Loucy (cell line): ENCODE measurements around the gene ALOX12B.

ENCODE experiments used
- H2AFZ ChIP-seq: fragments of 200-600 bp; sonication (generic); 2 replicates; pipeline ENCODE4 v1.6.0; 2016; ENCODE audit warnings: antibody characterized with exemption, mild to moderate bottlenecking, low read length, moderate library complexity
- H3F3A ChIP-seq: fragments of 200-600 bp; 2 replicates; pipeline ENCODE4 v1.6.0; 2016; ENCODE audit warnings: antibody characterized with exemption, low read depth, mild to moderate bottlenecking
- H3K27me3 ChIP-seq: fragments of 200-600 bp; sonication (generic); 2 replicates; pipeline ENCODE4 v1.6.1; 2014; ENCODE audit warnings: low read length, mild to moderate bottlenecking; ENCODE audit not compliant: insufficient read depth, poor library complexity, severe bottlenecking
- H3K36me3 ChIP-seq: fragments of 200-600 bp; sonication (generic); 2 replicates; pipeline ENCODE4 v1.6.1; 2016; ENCODE audit warnings: low read length; ENCODE audit not compliant: insufficient read depth
- H3K4me1 ChIP-seq: fragments of 200-600 bp; sonication (generic); 2 replicates; pipeline ENCODE4 v1.5.1; 2014; ENCODE audit warnings: low read length, mild to moderate bottlenecking; ENCODE audit not compliant: insufficient read depth, poor library complexity, severe bottlenecking
- H3K4me2 ChIP-seq: fragments of 200-600 bp; sonication (generic); 2 replicates; pipeline ENCODE4 v1.6.0; 2014; ENCODE audit warnings: antibody characterized with exemption, low read length, low read depth, mild to moderate bottlenecking; ENCODE audit not compliant: poor library complexity, severe bottlenecking
- H3K4me3 ChIP-seq: fragments of 200-600 bp; sonication (generic); 2 replicates; pipeline ENCODE4 v1.5.1; 2014; ENCODE audit warnings: low read length, mild to moderate bottlenecking, mixed read lengths; ENCODE audit not compliant: poor library complexity, severe bottlenecking
- H3K79me2 ChIP-seq: fragments of 200-600 bp; sonication (generic); 2 replicates; pipeline ENCODE4 v1.6.1; 2014; ENCODE audit warnings: low read length; ENCODE audit not compliant: insufficient read depth
- H3K9ac ChIP-seq: fragments of 200-600 bp; sonication (generic); 2 replicates; pipeline ENCODE4 v1.6.0; 2014; ENCODE audit warnings: mild to moderate bottlenecking, low read depth, low read length, moderate library complexity; ENCODE audit not compliant: poor library complexity, severe bottlenecking
- H3K9me2 ChIP-seq: fragments of 200-600 bp; sonication (generic); replicated peaks from 2 replicates; pipeline ENCODE4 v1.6.1; 2016; ENCODE audit warnings: low read depth, low read length, mixed read lengths
- H3K9me3 ChIP-seq: fragments of 200-600 bp; sonication (generic); 2 replicates; pipeline ENCODE4 v1.6.1; 2014; ENCODE audit warnings: mild to moderate bottlenecking, antibody characterized with exemption, low read length, low read depth; ENCODE audit not compliant: insufficient read depth
- H4K20me1 ChIP-seq: fragments of 200-600 bp; sonication (generic); 2 replicates; pipeline ENCODE4 v1.6.0; 2014; ENCODE audit warnings: antibody characterized with exemption, low read length, mild to moderate bottlenecking; ENCODE audit not compliant: insufficient read depth, poor library complexity, severe bottlenecking
- EZH2phosphoT487 ChIP-seq: fragments of 200-600 bp; IDR thresholded peaks from 2 replicates; pipeline ENCODE4 v1.6.1; 2018; ENCODE audit warnings: antibody characterized with exemption, mild to moderate bottlenecking, moderate library complexity, borderline replicate concordance
- TF ChIP-seq, protein P1 (sequence below): fragments of 200-600 bp; sonication (generic); conservative IDR thresholded peaks from 2 replicates; pipeline ENCODE4 v1.5.1; 2014; ENCODE audit warnings: mild to moderate bottlenecking, antibody characterized with exemption, low read length

The ALOX12B gene

DNA sequence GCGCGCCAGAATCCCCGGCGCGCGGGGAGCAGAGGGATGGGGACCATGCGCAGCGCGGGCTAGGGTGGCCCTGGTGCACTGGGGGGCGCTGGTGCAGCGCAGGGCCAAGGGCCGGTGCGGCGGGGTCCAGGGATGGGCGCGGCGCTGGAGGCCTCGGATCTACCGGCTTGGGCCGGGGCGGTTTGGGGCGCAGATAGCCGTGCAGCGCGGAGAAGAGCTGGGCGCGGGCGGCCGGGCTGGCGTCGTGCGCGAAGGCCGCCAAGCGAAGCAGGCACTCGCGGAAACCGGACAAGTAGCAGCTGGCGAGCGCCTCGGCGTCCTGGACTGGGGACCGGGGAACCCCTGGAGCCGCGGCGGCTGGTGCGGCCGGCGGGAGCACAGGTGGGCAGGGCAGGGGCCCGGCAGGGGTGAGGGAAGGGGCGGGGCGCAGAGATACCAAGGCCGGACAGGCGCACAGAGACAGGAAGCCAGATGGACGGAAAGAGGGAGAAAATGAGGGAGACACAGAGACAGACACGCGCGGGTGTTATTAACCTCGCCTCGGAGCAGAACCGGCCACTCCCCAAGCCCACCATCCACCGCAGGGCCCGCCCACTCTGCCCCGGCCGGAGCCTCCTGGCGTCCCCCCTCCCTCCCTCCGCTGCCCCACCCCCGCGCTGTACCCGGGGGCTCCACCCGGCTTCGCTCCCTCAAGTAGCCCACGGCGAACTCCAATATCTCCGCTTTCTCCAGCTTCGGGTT, 34.3 kb upstream of the ALOX12B start:
- Histone ChIP-seq H3K36me3 (no peaks in the 10 kb centered on the region), H3F3A (peaks cover 15% of the 10 kb centered on the region), H3K79me2 (no peaks in the 10 kb centered on the region), H3K9ac (peak overlapping the region; percentile 46), H3K4me1 (peaks cover 44% of the 10 kb centered on the region), H3K4me3 (peak overlapping the region; percentile 91), H3K4me2 (peak overlapping the region; percentile 93), H3K27me3 (peaks cover 7% of the 10 kb centered on the region), H3K9me3 (no peaks in the 10 kb centered on the region), H2AFZ (peak overlapping the region; percentile 72), H4K20me1 (no peaks in the 10 kb centered on the region), H3K9me2 (no peaks in the 10 kb centered on the region)
- TF ChIP-seq, protein P1, sequence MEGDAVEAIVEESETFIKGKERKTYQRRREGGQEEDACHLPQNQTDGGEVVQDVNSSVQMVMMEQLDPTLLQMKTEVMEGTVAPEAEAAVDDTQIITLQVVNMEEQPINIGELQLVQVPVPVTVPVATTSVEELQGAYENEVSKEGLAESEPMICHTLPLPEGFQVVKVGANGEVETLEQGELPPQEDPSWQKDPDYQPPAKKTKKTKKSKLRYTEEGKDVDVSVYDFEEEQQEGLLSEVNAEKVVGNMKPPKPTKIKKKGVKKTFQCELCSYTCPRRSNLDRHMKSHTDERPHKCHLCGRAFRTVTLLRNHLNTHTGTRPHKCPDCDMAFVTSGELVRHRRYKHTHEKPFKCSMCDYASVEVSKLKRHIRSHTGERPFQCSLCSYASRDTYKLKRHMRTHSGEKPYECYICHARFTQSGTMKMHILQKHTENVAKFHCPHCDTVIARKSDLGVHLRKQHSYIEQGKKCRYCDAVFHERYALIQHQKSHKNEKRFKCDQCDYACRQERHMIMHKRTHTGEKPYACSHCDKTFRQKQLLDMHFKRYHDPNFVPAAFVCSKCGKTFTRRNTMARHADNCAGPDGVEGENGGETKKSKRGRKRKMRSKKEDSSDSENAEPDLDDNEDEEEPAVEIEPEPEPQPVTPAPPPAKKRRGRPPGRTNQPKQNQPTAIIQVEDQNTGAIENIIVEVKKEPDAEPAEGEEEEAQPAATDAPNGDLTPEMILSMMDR, result peak; percentile 67
- TF ChIP-seq EZH2phosphoT487, result no peak

DNA sequence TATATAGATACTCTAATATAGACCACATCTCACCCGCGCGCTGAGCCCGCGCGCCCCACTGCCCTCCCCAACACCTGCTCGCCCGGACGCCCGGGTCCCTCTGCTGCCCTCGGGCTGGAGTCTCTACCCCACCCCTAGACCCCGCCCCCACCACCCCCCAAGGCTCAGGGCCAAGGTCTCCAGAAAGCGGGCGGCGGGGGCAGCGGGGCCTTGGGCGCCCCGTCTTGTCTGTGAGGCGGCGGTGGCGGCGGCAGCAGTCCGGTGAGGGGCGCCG, 33.8 kb upstream of the ALOX12B start:
- no peaks in the 10 kb centered on the region for H3K36me3 ChIP-seq
- no peaks in the 10 kb centered on the region for H3K9me3 ChIP-seq
- no peaks in the 10 kb centered on the region for H3K79me2 ChIP-seq
- peaks cover 15% of the 10 kb centered on the region for H3F3A ChIP-seq
- no peak overlapping the region for H2AFZ ChIP-seq
- H4K20me1 ChIP-seq, result no peaks in the 10 kb centered on the region
- peaks cover 42% of the 10 kb centered on the region for H3K4me1 ChIP-seq
- H3K4me2 ChIP-seq, result peak overlapping the region; percentile 93
- H3K27me3 ChIP-seq, result peaks cover 7% of the 10 kb centered on the region
- H3K4me3 ChIP-seq, result peak overlapping the region; percentile 91
- no peaks in the 10 kb centered on the region for H3K9me2 ChIP-seq
- no peak for TF ChIP-seq EZH2phosphoT487
- TF ChIP-seq, protein P1, result no peak
- H3K9ac ChIP-seq, result peak overlapping the region; percentile 71

DNA sequence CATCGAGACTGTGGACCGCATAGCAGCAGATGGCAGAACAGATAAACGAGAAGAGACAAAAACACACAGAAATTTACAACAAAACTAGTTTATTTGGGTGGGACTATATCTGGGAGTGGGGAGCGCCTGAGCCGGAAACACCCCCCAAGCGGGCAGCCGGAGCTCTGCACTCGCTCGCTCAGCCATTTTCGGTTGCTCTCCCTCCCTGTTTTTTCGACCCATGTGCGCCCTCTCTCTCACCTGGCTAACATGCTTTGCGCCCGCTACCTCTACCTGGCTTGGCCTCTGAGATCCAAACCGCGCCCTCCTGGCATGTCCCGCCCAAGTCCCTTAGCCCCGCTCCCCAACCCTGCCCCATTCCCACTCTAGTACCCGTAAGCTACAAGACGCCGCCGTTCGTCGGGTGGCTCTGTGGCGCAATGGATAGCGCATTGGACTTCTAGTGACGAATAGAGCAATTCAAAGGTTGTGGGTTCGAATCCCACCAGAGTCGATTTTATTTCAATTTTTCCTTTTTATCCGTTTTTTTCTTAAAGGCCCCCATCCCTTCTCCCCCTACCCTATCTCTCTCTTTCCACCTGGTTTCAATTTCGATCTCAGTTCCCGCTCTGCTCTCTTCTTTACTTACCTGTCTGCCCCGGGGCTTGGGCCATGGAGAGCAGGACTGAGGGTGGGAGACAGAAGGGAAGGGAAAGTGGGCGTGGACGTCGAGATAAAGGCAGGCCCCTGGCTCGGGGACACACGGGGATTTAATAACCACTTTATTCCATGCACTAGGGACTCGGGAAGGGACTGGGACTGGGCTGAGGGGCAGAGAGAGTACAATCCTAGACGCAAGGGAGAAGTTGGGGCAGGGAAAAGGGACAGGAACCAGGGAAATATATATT, 33.2 kb upstream of the ALOX12B start:
- Histone ChIP-seq H3K9ac (peak overlapping the region; percentile 71), H3K36me3 (no peaks in the 10 kb centered on the region), H3K4me1 (peaks cover 42% of the 10 kb centered on the region), H3K27me3 (peaks cover 7% of the 10 kb centered on the region), H3K4me3 (peak overlapping the region; percentile 91), H3K9me3 (no peaks in the 10 kb centered on the region), H2AFZ (no peak overlapping the region; the same call in 1 of the 2 replicates), H4K20me1 (no peaks in the 10 kb centered on the region), H3F3A (peaks cover 15% of the 10 kb centered on the region), H3K4me2 (peak overlapping the region; percentile 93), H3K9me2 (no peaks in the 10 kb centered on the region), H3K79me2 (no peaks in the 10 kb centered on the region)
- no peak for TF ChIP-seq EZH2phosphoT487
- TF ChIP-seq, protein P1, result peak; percentile 43
